Left kidney (tissue), 2 donors: Measurements from ENCODE around the gene BMP7. TPM values are rescaled to one million over a fixed set of nuclear protein-coding genes. Genes with fewer than 3 reads are reported as not detected.
"Not testable (repeated sequence)": the region's sequence is repeated elsewhere in the genome, so short reads cannot be mapped to it uniquely, and the experiment has no call there.

Experiments
- DNase-seq: peaks from one replicate; pipeline ENCODE4 v3.0.0-alpha.2; 2013
- polyA plus RNA-seq: library from polyadenylated mRNA; unstranded; fragments of 120-200 nt; gene quantifications from one replicate; pipeline ENCODE4 v1.2.1, GENCODE V29; 2013; ENCODE audit not compliant: insufficient read length

The BMP7 gene
- polyA plus RNA-seq, 1 donor, result 62.4 TPM

DNA sequence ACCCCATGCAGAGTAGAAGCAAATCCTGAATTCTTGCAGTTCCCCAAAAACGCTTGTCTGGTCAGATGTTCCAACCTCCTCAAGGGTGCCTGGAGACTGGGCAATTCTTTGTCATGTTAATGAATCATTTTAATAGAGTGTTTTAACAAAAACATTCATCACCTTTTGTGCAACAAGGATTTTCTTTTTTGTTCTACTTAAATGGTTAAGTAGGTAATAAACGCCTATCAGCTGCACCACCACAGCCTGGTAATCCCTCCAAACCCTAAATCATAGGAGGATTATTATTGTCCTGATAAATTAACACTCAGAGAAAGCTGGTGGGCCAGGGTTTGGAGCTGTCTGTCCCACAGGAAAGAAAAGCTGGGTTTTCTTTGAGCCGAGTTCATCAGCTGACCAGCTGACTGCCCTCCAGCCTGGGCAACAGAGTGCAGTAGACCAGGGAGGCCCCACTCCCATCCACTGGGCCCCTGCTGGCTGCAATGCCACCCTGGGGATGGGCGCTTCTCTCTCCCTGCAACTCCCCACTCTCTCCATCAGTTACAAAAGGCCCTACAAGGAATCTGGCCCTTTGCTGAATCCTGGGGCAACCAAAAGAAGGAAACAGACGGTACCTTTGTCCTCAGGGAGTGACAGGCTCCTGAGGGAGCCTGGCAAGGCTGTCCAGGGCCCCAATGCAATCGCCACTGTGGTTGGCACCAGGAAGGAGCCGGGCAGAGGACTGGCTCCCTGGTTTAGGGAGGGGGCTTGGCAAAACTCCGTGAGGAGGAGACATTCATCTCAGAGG is 23.1 kb upstream of the BMP7 start:
- no peak for DNase-seq

GRCh38 chr20:57288651-57289277 is 22.3 kb upstream of the BMP7 start:
- DNase-seq, result no peak

DNA sequence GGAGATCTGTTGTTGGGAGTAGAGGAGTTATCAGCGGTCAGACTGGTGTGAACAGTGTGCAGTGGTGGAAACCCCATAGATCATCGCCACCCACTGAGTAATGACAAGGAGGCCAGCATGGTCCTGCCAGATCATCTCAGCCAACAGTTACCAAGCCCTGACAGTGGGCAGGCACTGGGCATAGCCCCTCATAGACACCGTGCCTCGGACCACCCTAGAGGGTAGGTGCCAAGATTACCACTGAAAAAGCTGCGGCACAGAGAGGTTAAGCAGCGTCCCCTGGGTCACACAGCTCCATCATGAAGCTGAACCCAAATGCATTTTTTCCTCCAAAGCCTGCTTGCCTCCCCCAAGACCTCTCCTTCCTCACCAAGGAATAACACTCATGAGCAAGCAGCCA is 21.5 kb upstream of the BMP7 start:
- DNase-seq, result no peak

DNA sequence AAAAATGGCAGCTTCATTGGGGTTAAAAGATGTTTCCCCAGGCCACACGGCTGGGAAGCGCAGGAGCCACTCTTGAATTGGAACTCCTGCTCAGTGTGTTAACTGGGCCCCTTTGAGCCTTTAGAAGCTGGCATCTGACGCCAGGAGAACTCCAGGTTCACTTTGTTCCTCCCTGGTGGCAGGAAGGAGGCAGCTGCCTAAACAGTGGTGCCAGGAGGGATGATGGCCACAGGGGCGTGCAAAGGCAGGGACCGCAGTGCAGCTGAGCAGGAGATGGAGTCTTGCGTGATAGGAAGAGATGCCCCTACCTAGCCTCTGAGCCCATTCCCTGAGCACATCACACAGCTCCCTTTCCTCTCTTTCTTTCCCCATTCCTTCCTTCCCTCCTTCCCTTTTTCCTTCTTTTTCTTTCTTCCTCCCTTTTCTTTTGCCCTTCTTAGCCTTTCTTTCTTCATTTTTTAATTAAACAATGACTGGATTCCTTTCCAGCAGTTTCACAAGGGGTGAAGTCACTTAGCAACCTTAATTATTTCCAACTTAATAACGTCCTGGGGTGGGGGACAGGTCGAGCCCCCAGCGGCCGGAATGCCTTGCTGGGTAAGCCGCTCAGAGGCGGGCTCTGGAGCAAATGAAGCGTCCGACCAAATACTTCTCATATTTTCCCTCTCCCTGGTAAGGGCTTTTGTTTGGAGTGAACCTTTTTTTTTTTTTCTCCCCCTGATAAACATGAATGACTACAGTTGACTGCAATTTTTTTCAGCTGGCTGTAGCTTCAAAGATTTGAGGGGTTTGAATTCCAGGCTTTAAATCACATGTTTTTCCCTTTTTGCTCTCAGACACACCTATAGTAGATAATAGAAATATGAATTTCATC is 20.8 kb upstream of the BMP7 start:
- DNase-seq, result no peak

DNA sequence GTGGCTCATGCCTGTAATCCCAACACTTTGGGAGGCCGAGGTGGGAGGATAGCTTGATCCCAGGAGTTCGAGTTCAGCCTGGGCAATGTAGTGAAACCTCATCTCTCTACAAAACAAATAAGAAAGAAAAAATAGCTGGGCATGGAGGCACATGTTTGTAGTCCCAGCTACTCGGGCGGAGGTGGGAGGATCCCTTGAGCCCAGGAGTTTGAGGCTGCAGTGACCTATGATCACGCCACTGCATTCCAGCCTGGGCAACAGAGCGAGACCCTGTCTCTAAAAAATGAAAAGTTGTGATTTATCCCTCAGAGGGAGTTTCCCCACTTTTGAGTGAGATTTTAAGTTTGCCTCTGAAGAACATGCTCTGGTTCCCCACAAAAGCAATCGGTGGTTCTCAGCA is 17.4 kb upstream of the BMP7 start:
- no peak for DNase-seq

- no peak for DNase-seq
These were observed 16.4 kb upstream of the BMP7 start for GRCh38 chr20:57282670-57283361.

GRCh38 chr20:57281900-57282299 is 15.5 kb upstream of the BMP7 start:
- no peak for DNase-seq

DNA sequence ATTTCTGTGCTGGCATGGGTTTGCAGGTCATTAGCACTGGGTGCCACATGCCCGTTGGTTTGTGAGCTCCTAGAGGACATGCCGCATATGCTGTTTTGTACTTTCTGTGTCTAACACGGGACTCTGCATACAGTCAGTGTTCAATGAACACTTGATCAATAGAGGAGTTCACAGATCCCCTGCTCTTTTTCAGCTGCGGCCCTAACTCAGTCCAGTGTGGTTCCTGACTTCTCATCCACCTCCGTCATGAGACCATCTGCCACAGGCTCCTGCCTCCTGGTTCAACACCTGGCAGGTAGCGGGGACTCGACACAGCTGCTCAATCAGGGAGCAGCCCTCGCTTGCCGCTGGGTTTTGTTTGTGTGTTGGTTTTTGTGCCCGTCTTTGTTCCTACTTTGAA is 13.8 kb upstream of the BMP7 start:
- no peak for DNase-seq

DNA sequence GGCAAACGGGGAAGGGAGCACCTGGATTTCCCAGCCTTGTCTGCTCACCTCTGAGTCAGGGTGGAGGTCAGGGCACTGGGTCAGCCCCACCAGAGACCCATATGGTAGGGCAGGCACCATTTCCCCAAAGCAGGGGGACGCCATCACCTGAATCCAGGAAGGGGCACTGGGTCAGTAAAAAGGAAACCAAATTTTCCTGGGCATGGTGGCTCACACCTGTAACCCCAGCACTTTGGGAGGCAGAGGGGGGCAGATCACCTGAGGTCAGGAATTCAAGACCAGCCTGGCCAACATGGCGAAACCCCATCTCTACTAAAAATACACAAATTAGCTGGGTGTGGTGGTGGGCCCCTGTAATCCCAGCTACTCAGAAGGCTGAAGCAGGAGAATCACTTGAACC is 13.1 kb upstream of the BMP7 start:
- not testable (repeated sequence) for DNase-seq

GRCh38 chr20:57278457-57278856 is 12.0 kb upstream of the BMP7 start:
- no peak for DNase-seq

DNA sequence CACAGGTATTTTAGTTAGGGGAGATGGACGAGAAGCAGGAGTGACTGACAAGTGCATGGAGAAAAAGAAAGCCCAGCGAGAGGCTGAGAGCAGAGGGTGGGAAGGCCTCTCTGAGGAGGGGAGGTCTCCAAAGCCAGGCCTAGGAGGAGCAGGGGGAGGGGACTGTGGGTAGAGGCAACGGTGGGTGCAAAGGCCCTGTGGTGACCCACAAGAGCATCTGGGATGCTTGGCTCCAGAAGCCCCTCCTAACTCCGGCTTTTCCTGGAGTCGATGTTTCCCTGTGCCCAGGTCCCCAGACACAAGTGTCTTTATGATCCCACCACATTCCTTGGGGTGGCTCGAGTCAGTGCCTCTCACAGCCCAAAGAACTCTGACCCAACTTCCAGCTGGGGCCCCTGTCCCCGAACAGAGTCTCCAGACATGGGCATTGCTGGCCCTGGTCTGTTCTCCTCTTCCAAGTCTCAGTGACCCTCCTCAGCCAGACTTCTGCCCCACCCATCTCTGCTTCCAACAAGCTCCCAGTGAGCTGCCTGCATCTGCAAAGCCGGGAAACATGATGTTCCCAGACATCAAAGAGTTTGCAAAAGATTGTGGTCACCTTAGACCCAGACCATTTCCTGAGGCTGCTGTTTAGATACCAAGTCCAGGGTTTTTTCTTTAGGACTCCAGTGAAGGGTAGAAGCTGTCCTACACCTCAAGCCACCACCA is 11.1 kb upstream of the BMP7 start:
- no peak for DNase-seq

- no peak for DNase-seq
These were observed 9.8 kb upstream of the BMP7 start for GRCh38 chr20:57276221-57276620.

GRCh38 chr20:57275813-57276212 is 9.4 kb upstream of the BMP7 start:
- no peak for DNase-seq

DNA sequence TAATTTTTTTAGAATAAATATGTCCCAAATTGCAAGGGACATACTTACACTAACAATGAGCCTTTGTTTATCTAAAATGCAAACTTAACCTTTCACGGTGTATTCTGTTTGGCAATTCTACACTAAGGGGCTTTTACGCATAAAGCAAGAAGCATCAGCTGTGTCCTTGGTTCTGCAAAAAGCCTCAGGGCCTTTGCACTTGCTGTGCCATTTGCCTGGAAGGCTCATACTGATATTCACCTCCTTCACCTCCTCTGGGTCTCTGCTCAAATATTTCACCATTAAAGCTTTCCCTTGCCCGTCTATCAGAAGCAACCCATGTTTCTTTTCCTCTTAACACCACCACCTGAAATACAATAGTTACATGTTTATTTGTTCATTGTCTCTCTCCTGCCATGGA is 8.9 kb upstream of the BMP7 start:
- no peak for DNase-seq

- DNase-seq, result no peak
These were observed 8.4 kb upstream of the BMP7 start for GRCh38 chr20:57274846-57275245.

GRCh38 chr20:57274299-57274698 is 7.9 kb upstream of the BMP7 start:
- no peak for DNase-seq

DNA sequence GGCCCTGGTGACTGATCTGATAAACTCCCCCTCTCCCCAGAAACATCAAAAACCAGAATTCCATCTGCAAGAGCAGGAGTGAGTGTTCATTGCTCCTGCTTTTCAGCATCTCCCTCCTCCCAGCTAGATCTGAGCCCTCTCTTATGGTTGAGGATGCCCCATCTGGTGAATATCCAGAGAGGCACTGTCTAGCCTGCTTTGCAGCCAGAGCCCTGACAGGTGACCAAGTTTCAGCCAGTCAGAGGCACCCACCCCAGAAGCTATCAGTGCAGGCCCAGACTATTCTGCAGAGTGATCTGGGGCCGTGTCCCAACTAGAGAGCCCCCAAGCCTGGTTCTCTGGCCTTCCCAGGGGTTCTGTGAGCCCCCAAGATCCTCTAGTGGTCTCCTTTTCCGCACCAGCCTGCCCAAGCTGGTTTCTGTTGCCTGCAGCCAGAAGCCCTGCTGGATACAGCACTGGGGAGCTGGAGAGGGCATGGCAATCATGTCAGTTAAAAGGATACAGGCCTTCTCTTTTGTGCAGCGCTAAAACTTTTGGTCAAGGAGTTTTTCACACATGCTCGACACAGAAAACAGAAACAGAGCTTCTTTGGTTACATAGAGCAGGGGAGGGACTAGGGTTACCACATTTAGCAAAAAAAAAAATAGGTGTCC is 6.6 kb upstream of the BMP7 start:
- DNase-seq, result no peak

- no peak for DNase-seq
These were observed 4.0 kb upstream of the BMP7 start for GRCh38 chr20:57270204-57270984.

GRCh38 chr20:57269148-57269984 is 2.9 kb upstream of the BMP7 start:
- DNase-seq, result no peak
